H1 (cell line): Measurements from ENCODE around the gene PCNX4. TPM values are rescaled to one million over a fixed set of nuclear protein-coding genes. Genes with fewer than 3 reads are reported as not detected.

Experiments used
- CTCF ChIA-PET: fragments of 300-600 bp; sonication (Branson Sonifier 250); formaldehyde crosslinking; loops from one replicate; lab custom pipeline; 2021; ENCODE audit not compliant: partially characterized antibody; lab: Charles Lee
- POLR2A ChIA-PET: fragments of 300-600 bp; sonication (Branson Sonifier 250); formaldehyde crosslinking; loops from one replicate; lab custom pipeline; 2021; ENCODE audit warnings: inconsistent platforms; ENCODE audit not compliant: partially characterized antibody; lab: Charles Lee
- DNase-seq, 2 experiments: peaks; one replicate each; pipeline versions ENCODE4 v3.0.0 to v3.0.0-alpha.2; 2010 to 2022; ENCODE audit warnings: low spot score in 2 of 2, low read depth in 1 of 2, mixed read lengths in 1 of 2
- FAIRE-seq: peaks from 2 replicates; lab custom pipeline; 2011; peaks lifted over from hg19 to GRCh38; lab: Jason Lieb, UNC
- H2AFZ ChIP-seq: 2 replicates; pipeline ENCODE4 v1.8.1; 2012; ENCODE audit warnings: low read length, inconsistent platforms
- H2AK5ac ChIP-seq: 2 replicates; pipeline ENCODE4 v1.6.1; 2013; ENCODE audit warnings: low read depth, low read length
- H2BK120ac ChIP-seq: replicated peaks from 2 replicates; pipeline ENCODE3; 2013; ENCODE audit warnings: low read depth, low read length, inconsistent platforms
- H2BK12ac ChIP-seq: 2 replicates; pipeline ENCODE4 v1.6.1; 2013; ENCODE audit warnings: low read depth, low read length
- H2BK15ac ChIP-seq: 2 replicates; pipeline ENCODE4 v1.6.1; 2013; ENCODE audit warnings: low read length
- H2BK20ac ChIP-seq: 2 replicates; pipeline ENCODE4 v1.6.1; 2013; ENCODE audit warnings: low read length
- H2BK5ac ChIP-seq: 2 replicates; pipeline ENCODE4 v1.6.1; 2013; ENCODE audit warnings: low read depth, low read length
- H3K14ac ChIP-seq: 2 replicates; pipeline ENCODE4 v1.6.1; 2013; ENCODE audit warnings: inconsistent platforms; ENCODE audit not compliant: insufficient read length
- H3K18ac ChIP-seq: 2 replicates; pipeline ENCODE4 v1.6.1; 2013; ENCODE audit warnings: low read length; ENCODE audit errors: extremely low read depth
- H3K23ac ChIP-seq: 2 replicates; pipeline ENCODE4 v1.6.1; 2013; ENCODE audit warnings: inconsistent platforms; ENCODE audit not compliant: insufficient read length
- H3K23me2 ChIP-seq: 2 replicates; pipeline ENCODE4 v1.6.1; 2013; ENCODE audit warnings: low read depth, low read length
- H3K27ac ChIP-seq: 2 replicates; pipeline ENCODE4 v1.6.1; 2011; ENCODE audit warnings: low read depth, low read length, inconsistent platforms
- H3K27me3 ChIP-seq, 4 experiments: replicated peaks in 1 of 4; 1 replicate in 1 of 4; 2 replicates in 3 of 4; pipeline versions ENCODE4 v1.6.1 to v1.8.1; 2011 to 2013; ENCODE audit warnings: low read length in 3 of 4, mild to moderate bottlenecking in 3 of 4, inconsistent platforms in 2 of 4, mixed read lengths in 2 of 4, moderate library complexity in 1 of 4; ENCODE audit not compliant: control insufficient read depth in 3 of 4, insufficient read depth in 3 of 4; ENCODE audit errors: extremely low read depth in 1 of 4
- H3K36me3 ChIP-seq, 4 experiments: 2 replicates each; pipeline versions ENCODE4 v1.6.1 to v1.8.1; 2011 to 2013; ENCODE audit warnings: mild to moderate bottlenecking in 4 of 4, low read length in 3 of 4, moderate library complexity in 2 of 4, control low read depth in 1 of 4, inconsistent platforms in 1 of 4; ENCODE audit not compliant: insufficient read depth in 4 of 4, control insufficient read depth in 2 of 4
- H3K4ac ChIP-seq: replicated peaks from 2 replicates; pipeline ENCODE3; 2013; ENCODE audit warnings: low read length, low read depth, mixed read lengths, inconsistent platforms; ENCODE audit not compliant: insufficient read length
- H3K4me1 ChIP-seq, 4 experiments: replicated peaks in 1 of 4; 1 replicate in 1 of 4; 2 replicates in 3 of 4; pipeline versions ENCODE4 v1.6.1 to v1.8.1; 2011 to 2013; ENCODE audit warnings: low read length in 3 of 4, inconsistent platforms in 2 of 4, mixed read lengths in 1 of 4; ENCODE audit not compliant: insufficient read depth in 4 of 4, control insufficient read depth in 3 of 4
- H3K4me2 ChIP-seq, 2 experiments: 2 replicates each; pipeline versions ENCODE4 v1.6.1 to v1.8.1; 2011 to 2013; ENCODE audit warnings: low read depth in 2 of 2, low read length in 2 of 2, control low read depth in 1 of 2, inconsistent platforms in 1 of 2, mild to moderate bottlenecking in 1 of 2; ENCODE audit not compliant: insufficient read depth in 1 of 2
- H3K4me3 ChIP-seq, 4 experiments: fragments of 200-600, 300-600 bp in 1 of 4; sonication (generic), shearing (Covaris generic), sonication (Bioruptor Twin) in 1 of 4; 2 replicates each; pipeline versions ENCODE4 v1.5.1 to v1.8.1; 2011 to 2016; ENCODE audit warnings: low read length in 4 of 4, low read depth in 3 of 4, control low read depth in 2 of 4, inconsistent platforms in 2 of 4, mild to moderate bottlenecking in 2 of 4, mixed read lengths in 1 of 4, moderate library complexity in 1 of 4; ENCODE audit not compliant: insufficient read depth in 2 of 4; ENCODE audit errors: extremely low read depth in 1 of 4
- H3K56ac ChIP-seq: replicated peaks from 2 replicates; pipeline ENCODE3; 2013; ENCODE audit warnings: low read depth, mild to moderate bottlenecking, mixed read lengths, low read length, inconsistent platforms; ENCODE audit not compliant: insufficient read length
- H3K79me1 ChIP-seq: 2 replicates; pipeline ENCODE4 v1.6.1; 2013; ENCODE audit warnings: low read depth, low read length, control low read depth
- H3K79me2 ChIP-seq, 2 experiments: 2 replicates each; pipeline versions ENCODE4 v1.6.1 to v1.8.1; 2012 to 2013; ENCODE audit warnings: low read length in 2 of 2, mild to moderate bottlenecking in 2 of 2, inconsistent platforms in 1 of 2; ENCODE audit not compliant: insufficient read depth in 2 of 2, control insufficient read depth in 1 of 2
- H3K9ac ChIP-seq, 4 experiments: replicated peaks in 1 of 4; 1 replicate in 1 of 4; 2 replicates in 3 of 4; pipeline versions ENCODE4 v1.6.1 to v1.8.1; 2011 to 2013; ENCODE audit warnings: low read depth in 3 of 4, low read length in 3 of 4, control low read depth in 2 of 4, mild to moderate bottlenecking in 2 of 4, moderate library complexity in 2 of 4, inconsistent platforms in 1 of 4; ENCODE audit errors: extremely low read depth in 1 of 4
- H3K9me3 ChIP-seq, 2 experiments: 2 replicates each; pipeline versions ENCODE4 v1.6.1 to v1.8.1; 2012 to 2013; ENCODE audit warnings: mild to moderate bottlenecking in 2 of 2, moderate library complexity in 2 of 2, control low read depth in 1 of 2, inconsistent platforms in 1 of 2, low read depth in 1 of 2, low read length in 1 of 2, mixed read lengths in 1 of 2; ENCODE audit not compliant: insufficient read depth in 2 of 2
- H4K20me1 ChIP-seq, 2 experiments: replicated peaks in 1 of 2; 2 replicates each; pipeline versions ENCODE3 to v1.8.1; 2011 to 2013; ENCODE audit warnings: inconsistent platforms in 2 of 2, low read length in 2 of 2, mild to moderate bottlenecking in 1 of 2; ENCODE audit not compliant: insufficient read depth in 2 of 2, control insufficient read depth in 1 of 2
- H4K5ac ChIP-seq: 2 replicates; pipeline ENCODE4 v1.6.1; 2013; ENCODE audit warnings: low read length, low read depth, mixed read lengths, inconsistent platforms; ENCODE audit not compliant: insufficient read length
- H4K8ac ChIP-seq: 2 replicates; pipeline ENCODE4 v1.8.0; 2013; ENCODE audit warnings: mild to moderate bottlenecking, moderate library complexity, low read length, inconsistent platforms; ENCODE audit not compliant: insufficient read depth; ENCODE audit errors: extremely low read depth
- H4K91ac ChIP-seq: replicated peaks from 2 replicates; pipeline ENCODE3; 2013; ENCODE audit warnings: low read length, mixed read lengths, inconsistent platforms; ENCODE audit not compliant: insufficient read length
- CBX8 ChIP-seq: fragments of 300-800, 300-1000 bp; sonication (generic); IDR thresholded peaks from 2 replicates; pipeline ENCODE4 v1.7.1; 2016; ENCODE audit warnings: low read depth, low read length, borderline replicate concordance
- CREB1 ChIP-seq: IDR thresholded peaks from 2 replicates; pipeline ENCODE4 v1.6.1; 2012; ENCODE audit warnings: inconsistent platforms
- KDM1A ChIP-seq: fragments of 200-600, 300-600 bp; sonication (generic); IDR thresholded peaks from 2 replicates; pipeline ENCODE4 v1.7.1; 2016; ENCODE audit warnings: mild to moderate bottlenecking, low read length, borderline replicate concordance
- NANOG ChIP-seq: IDR thresholded peaks from 2 replicates; pipeline ENCODE4 v1.6.1; 2011; ENCODE audit warnings: low read length, low read depth, mild to moderate bottlenecking, inconsistent platforms; ENCODE audit not compliant: insufficient read depth, poor library complexity, severe bottlenecking
- POLR2AphosphoS5 ChIP-seq: IDR thresholded peaks from 2 replicates; pipeline ENCODE4 v1.6.1; 2011; ENCODE audit warnings: low read depth, low read length
- SIX5 ChIP-seq: IDR thresholded peaks from 2 replicates; pipeline ENCODE4 v1.6.1; 2011; ENCODE audit warnings: mild to moderate bottlenecking, low read depth, low read length
- WGBS, 2 experiments: shearing (Covaris generic) in 1 of 2; methylation state at CpG; one replicate each; pipeline versions ENCODE4 v1.1.6 to v1.1.7; 2013 to 2015; ENCODE audit warnings: low lambda C conversion rate in 2 of 2, mixed read lengths in 2 of 2, inconsistent platforms in 1 of 2, low coverage in 1 of 2, missing lambda C conversion rate in 1 of 2; ENCODE audit not compliant: insufficient replicate concordance in 2 of 2, insufficient coverage in 1 of 2, insufficient read length in 1 of 2; ENCODE audit errors: extremely low coverage in 1 of 2, missing lambda C conversion rate in 1 of 2; 5-methylcytosine and 5-hydroxymethylcytosine counted together
- polyA plus RNA-seq, 7 experiments: library from polyadenylated mRNA; depleted of rRNA in 3 of 7; stranded (reverse) in 5 of 7; unstranded in 2 of 7; fragments of >200 nt in 5 of 7; fragments of 200-250 nt in 2 of 7; gene quantifications; 1 replicate in 5 of 7; 2 replicates in 1 of 7; 4 replicates in 1 of 7; pipeline versions ENCODE4 v1.2.1 to v1.2.3, GENCODE V29; 2011 to 2013; ENCODE audit warnings: missing spikeins in 2 of 7, mixed read lengths in 2 of 7
- total RNA-seq: library from RNA; stranded (reverse); fragmentation: NEBNext Ultra II Directional; extraction: Animal tissue kit (Norgen Biotek cat#: 25700); gene quantifications from 2 replicates; pipeline ENCODE4 v1.2.1, GENCODE V29; 2021
- TF ChIP-seq, protein P1 (sequence below): IDR thresholded peaks from 2 replicates; pipeline ENCODE4 v1.6.1; 2011; ENCODE audit warnings: low read length, improper control_type of control experiment

Gene PCNX4
- total and polyA plus RNA-seq, 2 of the 8 experiments (the other 6 are each of a cell fraction or from before 2014, with no cell fraction given): 28.4 to 35.5 TPM

DNA sequence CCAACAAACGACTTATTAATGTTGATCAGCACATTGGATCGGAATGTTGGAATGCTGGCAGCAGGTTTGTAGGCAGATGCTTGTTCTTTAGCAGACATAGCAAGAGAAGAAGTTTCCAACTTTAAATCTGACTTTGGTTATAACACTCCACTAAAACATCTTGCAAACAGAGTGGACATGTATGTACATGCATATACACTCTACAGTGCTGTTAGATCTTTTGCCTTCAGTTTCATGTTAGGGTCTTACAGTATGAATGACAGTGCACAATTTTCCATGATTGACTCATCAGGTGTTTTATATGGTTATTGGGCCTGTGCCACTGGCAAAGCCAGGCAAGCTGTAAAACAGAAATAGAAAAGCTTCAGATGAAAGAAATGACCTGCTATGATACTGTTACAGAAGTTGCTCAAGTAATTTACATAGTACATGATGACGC, 87.7 kb downstream of the PCNX4 start:
- DNase-seq (no peak), FAIRE-seq (no peak)
- Histone ChIP-seq H3K9ac (no peak overlapping the region), H3K56ac (no peak overlapping the region), H3K36me3 (no peaks in the 10 kb centered on the region), H3K4me1 (no peaks in the 10 kb centered on the region), H4K8ac (no peak overlapping the region), H3K14ac (no peak overlapping the region), H3K4ac (no peak overlapping the region), H3K4me3 (no peak overlapping the region), H3K79me1 (no peaks in the 10 kb centered on the region), H3K27me3 (no peaks in the 10 kb centered on the region), H2AK5ac (no peak overlapping the region), H3K27ac (no peak overlapping the region), H2BK5ac (no peak overlapping the region), H3K23me2 (no peaks in the 10 kb centered on the region), H3K23ac (no peak overlapping the region), H3K79me2 (no peaks in the 10 kb centered on the region), H2BK120ac (no peak overlapping the region), H3K18ac (no peak overlapping the region), H3K4me2 (no peak overlapping the region), H2BK12ac (no peak overlapping the region), H4K91ac (no peak overlapping the region), H2BK20ac (no peak overlapping the region), H2AFZ (no peak overlapping the region), H2BK15ac (no peak overlapping the region), H4K20me1 (no peaks in the 10 kb centered on the region), H3K9me3 (peaks cover 0 to 6% of the 10 kb centered on the region in 2 experiments; a peak in 1 of 4 replicates), H4K5ac (no peak overlapping the region)
- POLR2A ChIA-PET: no interaction called here
- WGBS, 2 experiments: 91% methylated on average over 3 of the region's 3 CpGs; no CpG with 5 or more reads in 1 of the 2 experiments
- no peak for TF ChIP-seq POLR2AphosphoS5
- TF ChIP-seq KDM1A: no peak
- TF ChIP-seq, protein P1, sequence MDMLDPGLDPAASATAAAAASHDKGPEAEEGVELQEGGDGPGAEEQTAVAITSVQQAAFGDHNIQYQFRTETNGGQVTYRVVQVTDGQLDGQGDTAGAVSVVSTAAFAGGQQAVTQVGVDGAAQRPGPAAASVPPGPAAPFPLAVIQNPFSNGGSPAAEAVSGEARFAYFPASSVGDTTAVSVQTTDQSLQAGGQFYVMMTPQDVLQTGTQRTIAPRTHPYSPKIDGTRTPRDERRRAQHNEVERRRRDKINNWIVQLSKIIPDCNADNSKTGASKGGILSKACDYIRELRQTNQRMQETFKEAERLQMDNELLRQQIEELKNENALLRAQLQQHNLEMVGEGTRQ: no peak
- no peak for TF ChIP-seq CREB1
- no peak for TF ChIP-seq SIX5
- no peak for TF ChIP-seq NANOG
- TF ChIP-seq CBX8: no peak
- CTCF ChIA-PET: interaction anchor here (2.5 to 8.4 kb wide), 2 partner anchors 8 to 215 kb away, joined by 7 to 80 read pairs; no protein-coding TSS in a partner anchor
